Mucosa of stomach (tissue), 1 donor: ENCODE measurements around the gene VHLL.

Experiments used
- H3K27me3 ChIP-seq: one replicate; pipeline ENCODE4 v1.7.0; 2013; ENCODE audit warnings: mild to moderate bottlenecking, low read length; ENCODE audit not compliant: control insufficient read depth, insufficient read depth
- H3K36me3 ChIP-seq: one replicate; pipeline ENCODE4 v1.7.0; 2013; ENCODE audit warnings: low read length; ENCODE audit not compliant: control insufficient read depth, insufficient read depth
- H3K4me1 ChIP-seq: one replicate; pipeline ENCODE4 v1.7.0; 2013; ENCODE audit warnings: mild to moderate bottlenecking, low read length; ENCODE audit not compliant: control insufficient read depth, insufficient read depth
- H3K4me3 ChIP-seq: one replicate; pipeline ENCODE4 v1.7.0; 2013; ENCODE audit warnings: low read length
- H3K9ac ChIP-seq: one replicate; pipeline ENCODE4 v1.7.0; 2013; ENCODE audit warnings: mild to moderate bottlenecking, low read length, moderate library complexity
- H3K9me3 ChIP-seq: one replicate; pipeline ENCODE4 v1.7.0; 2013; ENCODE audit warnings: mild to moderate bottlenecking, low read length, moderate library complexity; ENCODE audit not compliant: control insufficient read depth
- donor health status: Pancreatic carcinoma.

Gene VHLL

DNA sequence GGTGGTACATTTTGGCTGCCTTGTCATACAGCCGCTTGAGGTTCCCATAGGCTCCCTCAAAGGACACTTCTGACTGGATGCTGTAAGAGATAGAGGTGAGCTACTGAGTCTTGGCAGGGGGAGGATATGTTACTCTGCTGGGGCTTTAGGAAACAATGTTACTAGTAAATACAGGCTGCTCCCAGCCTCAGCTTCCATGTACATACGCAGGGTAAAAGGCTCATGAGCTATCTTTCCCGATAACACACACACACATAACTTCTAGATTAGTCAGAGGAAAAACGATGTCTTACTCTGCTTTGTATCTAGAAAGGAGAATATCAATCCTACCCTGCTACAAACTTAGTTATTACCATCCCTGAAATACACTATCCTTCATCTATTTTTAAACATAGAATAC, 30.8 kb downstream of the VHLL start:
- Histone ChIP-seq H3K4me3 (no peak overlapping the region), H3K36me3 (peaks cover 29% of the 10 kb centered on the region), H3K4me1 (no peaks in the 10 kb centered on the region)

DNA sequence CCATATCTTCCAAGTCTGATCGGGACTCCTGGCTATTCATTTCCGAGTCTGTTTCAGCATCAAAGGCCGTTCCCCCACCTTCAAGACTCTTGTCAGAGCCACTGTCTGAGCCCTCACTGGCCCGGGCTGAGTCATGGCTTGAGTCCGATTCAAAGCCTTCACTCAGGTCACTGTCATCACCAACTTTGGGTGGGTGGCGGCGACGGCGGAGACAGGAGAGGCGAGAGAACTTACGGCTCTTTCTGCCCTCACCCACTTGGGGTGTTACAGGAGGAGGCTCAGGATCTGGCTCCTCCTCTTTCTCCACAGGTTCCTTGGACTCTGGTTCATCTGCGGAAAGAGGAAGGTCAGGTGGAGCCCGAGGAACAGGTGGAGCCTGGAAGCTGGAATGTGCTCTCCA, 33.1 kb downstream of the VHLL start:
- Histone ChIP-seq H3K9ac (no peak overlapping the region), H3K9me3 (no peaks in the 10 kb centered on the region), H3K36me3 (peaks cover 38% of the 10 kb centered on the region), H3K4me1 (no peaks in the 10 kb centered on the region), H3K27me3 (no peaks in the 10 kb centered on the region), H3K4me3 (no peak overlapping the region)

More for the DNA sequence above, 30.8 kb downstream of the VHLL start:
- Histone ChIP-seq H3K9ac (no peak overlapping the region), H3K27me3 (no peaks in the 10 kb centered on the region), H3K9me3 (no peaks in the 10 kb centered on the region)

DNA sequence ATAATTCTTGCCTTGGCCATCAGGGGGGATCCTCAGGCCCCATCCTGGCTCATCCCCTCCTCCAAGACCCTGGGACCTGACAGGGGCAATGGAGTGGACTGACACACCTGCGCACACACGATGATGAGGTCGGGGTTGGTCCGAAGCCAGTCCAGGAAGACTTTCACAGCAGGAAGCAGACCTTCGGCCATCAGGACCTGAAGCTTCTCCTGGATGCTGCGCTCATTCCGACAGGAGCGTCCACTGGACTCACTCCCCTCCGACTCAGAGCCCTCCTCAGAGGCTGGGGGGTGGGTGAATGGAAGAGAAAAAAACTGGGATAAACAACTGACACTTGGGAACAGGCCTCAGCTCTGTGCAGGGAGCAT, 35.8 kb downstream of the VHLL start:
- H3K27me3 ChIP-seq: no peaks in the 10 kb centered on the region
- no peak overlapping the region for H3K4me3 ChIP-seq
- no peak overlapping the region for H3K9ac ChIP-seq
- H3K36me3 ChIP-seq: peaks cover 62% of the 10 kb centered on the region
- no peaks in the 10 kb centered on the region for H3K4me1 ChIP-seq
- H3K9me3 ChIP-seq: no peaks in the 10 kb centered on the region

DNA sequence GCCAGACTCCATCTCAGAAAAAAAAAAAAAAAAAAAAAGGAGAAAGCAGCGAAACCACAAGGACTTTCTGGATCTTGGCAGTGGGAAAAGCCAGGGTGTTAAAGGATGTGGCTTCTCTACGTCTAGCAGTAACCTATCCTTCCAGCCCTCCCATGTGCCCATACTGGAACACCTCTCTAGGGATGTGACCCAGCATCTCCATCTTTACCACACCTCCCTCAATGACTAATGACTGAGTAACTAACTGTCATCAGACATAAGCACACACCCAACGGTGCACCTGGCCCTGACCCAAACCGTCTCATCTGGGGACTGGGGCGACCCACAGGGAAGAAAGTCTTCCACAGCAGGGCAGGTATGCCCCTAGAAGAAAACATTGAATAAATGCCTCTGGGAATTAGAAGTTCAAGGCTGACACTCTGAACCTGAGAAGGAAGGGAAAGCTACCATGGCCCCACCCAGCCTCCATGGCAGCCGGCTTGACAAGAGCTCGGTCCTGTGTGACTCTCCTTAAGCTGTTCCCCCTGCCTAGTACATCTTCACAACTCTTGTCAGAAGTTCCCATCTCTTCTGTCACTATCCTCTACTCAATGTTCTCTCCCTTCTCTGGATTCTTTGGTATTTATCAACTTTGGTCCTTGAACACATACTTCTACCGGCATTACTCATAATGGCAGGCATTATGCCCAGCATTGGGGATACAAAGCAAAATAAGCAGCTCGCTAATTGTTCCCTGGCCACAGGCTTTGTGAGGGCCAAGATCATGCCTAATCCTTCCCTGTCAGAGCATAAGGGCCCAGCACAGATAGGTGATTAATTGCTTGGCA, 36.4 kb downstream of the VHLL start:
- no peaks in the 10 kb centered on the region for H3K27me3 ChIP-seq
- H3K36me3 ChIP-seq: peaks cover 56% of the 10 kb centered on the region
- H3K4me3 ChIP-seq: no peak overlapping the region
- no peaks in the 10 kb centered on the region for H3K4me1 ChIP-seq
- H3K9ac ChIP-seq: no peak overlapping the region
- no peaks in the 10 kb centered on the region for H3K9me3 ChIP-seq

DNA sequence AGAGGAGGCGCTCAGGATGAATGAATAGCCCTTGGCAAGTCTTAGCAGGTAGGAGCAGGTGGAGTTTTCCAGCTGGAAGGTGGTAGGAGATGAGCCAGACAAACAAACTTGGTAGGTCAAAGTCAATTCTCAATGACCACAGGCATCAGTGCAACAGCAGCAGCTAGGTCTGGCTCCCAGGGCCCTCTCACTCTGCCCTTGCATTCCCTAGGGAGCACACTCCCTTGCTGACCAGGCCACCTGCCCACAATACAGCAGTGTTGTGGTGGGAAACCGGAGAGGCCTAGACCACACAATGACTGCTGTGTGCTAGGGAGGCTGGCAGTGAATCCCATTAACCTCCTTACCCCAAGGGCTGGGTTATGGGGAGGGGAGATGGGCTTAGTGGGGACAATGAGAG, 38.2 kb downstream of the VHLL start:
- Histone ChIP-seq H3K4me3 (no peak overlapping the region), H3K27me3 (no peaks in the 10 kb centered on the region), H3K4me1 (no peaks in the 10 kb centered on the region), H3K36me3 (peaks cover 43% of the 10 kb centered on the region), H3K9me3 (no peaks in the 10 kb centered on the region), H3K9ac (no peak overlapping the region)

DNA sequence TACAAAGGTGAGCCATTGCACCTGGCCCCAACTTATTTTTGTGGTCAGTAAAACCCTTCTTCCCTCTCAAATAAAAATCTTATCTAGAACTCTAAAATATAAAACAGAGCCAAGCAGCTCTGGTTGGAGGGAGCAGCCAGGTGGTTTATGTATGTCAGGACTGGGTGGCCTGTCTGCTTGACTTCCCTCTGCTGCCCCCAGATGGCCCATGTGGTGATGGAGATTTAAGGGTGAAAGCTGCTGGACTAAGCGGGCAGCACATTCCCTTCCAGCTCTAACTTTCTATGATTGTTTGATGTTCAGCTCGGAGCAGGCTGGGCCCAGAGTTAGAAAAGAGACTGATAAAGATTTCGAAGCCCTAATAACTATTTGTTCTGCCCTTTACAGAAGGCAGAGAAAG, 39.3 kb downstream of the VHLL start:
- peaks cover 40% of the 10 kb centered on the region for H3K36me3 ChIP-seq
- no peaks in the 10 kb centered on the region for H3K9me3 ChIP-seq
- H3K4me1 ChIP-seq: no peaks in the 10 kb centered on the region
- no peak overlapping the region for H3K4me3 ChIP-seq
- no peaks in the 10 kb centered on the region for H3K27me3 ChIP-seq
- H3K9ac ChIP-seq: no peak overlapping the region

DNA sequence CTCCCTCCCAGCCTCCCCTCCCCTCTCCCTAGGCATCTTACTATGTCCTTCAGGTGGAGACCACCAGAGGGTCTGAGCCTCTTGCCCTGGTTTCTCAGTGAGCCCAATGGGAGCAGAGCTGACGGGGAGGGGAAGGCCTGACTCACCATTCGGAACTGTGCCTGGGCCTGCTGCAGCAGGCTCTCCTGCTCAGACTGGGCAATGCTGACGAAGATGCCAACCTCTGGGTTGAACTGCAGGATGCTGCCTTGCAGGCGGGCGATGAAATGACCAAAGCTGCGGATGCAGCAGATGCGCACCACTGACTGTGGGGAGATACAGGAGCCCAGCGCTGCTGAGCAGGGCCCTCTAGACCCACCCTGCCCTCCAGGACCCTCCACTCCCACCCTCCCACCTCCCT, 40.2 kb downstream of the VHLL start:
- H3K9me3 ChIP-seq: no peaks in the 10 kb centered on the region
- no peaks in the 10 kb centered on the region for H3K27me3 ChIP-seq
- no peak overlapping the region for H3K9ac ChIP-seq
- H3K4me3 ChIP-seq: no peak overlapping the region
- no peaks in the 10 kb centered on the region for H3K4me1 ChIP-seq
- H3K36me3 ChIP-seq: peaks cover 46% of the 10 kb centered on the region

DNA sequence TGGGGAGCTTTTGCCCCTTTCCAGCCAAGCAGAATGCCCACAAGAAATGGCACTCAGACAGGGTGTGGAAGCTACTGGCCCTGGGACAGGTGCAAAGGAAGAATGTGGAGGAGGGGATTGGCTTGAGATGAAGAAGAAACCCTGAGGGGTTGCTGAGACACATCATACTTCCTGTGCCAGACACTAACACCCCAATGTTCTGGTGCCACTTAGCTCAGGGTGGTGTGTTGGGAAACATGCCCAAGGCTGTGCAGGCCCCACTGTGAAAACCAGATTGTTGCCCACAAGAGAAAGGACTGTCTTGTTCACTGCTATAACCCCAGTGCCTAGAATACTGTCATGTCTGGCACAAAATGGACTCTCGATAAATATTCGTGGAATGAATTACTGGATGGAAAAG, 41.4 kb downstream of the VHLL start:
- H3K9me3 ChIP-seq: no peaks in the 10 kb centered on the region
- no peak overlapping the region for H3K4me3 ChIP-seq
- H3K36me3 ChIP-seq: peaks cover 39% of the 10 kb centered on the region
- no peaks in the 10 kb centered on the region for H3K4me1 ChIP-seq
- no peaks in the 10 kb centered on the region for H3K27me3 ChIP-seq
- no peak overlapping the region for H3K9ac ChIP-seq

DNA sequence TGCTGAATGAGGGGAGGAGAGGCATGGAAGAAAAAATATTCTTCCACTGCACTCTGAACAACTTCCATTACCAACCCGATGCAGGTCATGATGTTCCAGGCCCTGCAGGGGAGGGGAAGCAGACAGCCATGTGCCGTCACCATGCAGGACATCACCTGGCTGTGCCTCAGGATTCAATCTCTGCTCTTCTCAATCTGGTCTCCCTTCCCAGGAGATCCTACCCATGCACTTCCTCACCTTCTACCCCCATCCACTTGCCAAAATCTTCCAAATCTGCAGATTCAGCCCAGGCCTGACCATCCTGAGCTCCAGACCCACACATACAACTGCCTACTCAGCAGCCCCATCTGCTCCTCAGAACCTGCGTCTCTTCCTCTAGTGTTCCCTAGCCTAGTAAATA, 45.5 kb downstream of the VHLL start:
- Histone ChIP-seq H3K4me1 (no peaks in the 10 kb centered on the region), H3K4me3 (no peak overlapping the region), H3K36me3 (peaks cover 34% of the 10 kb centered on the region), H3K9me3 (no peaks in the 10 kb centered on the region), H3K27me3 (no peaks in the 10 kb centered on the region), H3K9ac (no peak overlapping the region)

DNA sequence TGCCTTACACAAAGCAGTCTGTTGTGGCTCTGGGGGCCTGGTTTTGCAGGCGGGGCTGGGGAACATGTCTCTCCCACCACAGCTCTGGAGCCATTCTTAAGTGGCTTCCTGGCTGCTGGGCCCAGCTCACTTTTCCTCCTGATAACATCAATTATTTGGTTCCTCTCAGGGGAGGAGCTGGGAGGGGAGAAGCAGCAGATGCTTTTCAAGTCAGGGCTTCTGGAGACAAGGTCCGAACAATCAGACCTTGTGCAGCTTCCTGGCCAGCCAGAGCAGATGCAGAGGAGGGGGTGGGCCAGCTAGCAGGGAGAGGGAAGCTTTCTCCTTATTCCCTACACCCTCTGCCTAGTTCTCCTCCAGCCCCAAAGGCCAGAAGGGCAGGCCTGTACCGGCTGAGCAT, 47.6 kb downstream of the VHLL start:
- H3K4me1 ChIP-seq: peaks cover 16% of the 10 kb centered on the region
- no peaks in the 10 kb centered on the region for H3K9me3 ChIP-seq
- peaks cover 33% of the 10 kb centered on the region for H3K36me3 ChIP-seq
- no peak overlapping the region for H3K9ac ChIP-seq
- peaks cover 9% of the 10 kb centered on the region for H3K27me3 ChIP-seq
- no peak overlapping the region for H3K4me3 ChIP-seq

DNA sequence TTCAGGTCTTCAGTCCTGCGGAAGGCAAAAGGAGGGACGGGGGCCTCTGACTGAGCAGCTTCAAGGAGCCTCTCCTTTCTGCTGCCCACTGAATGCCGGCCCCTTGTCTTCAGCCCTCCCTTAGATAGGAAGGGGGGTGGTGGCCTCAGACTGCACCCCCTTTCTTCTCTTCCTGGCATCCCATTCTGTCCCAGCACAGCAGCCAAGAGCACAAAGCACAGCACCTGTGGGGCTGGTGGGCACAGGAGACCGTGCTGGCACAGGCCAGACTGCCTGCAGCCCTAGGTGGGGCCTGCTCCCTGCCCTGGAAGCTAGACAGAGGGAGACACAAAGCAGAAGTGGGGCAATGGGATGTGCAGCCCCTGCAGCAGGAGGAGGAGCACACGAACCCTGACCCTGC, 49.5 kb downstream of the VHLL start:
- no peaks in the 10 kb centered on the region for H3K9me3 ChIP-seq
- peaks cover 33% of the 10 kb centered on the region for H3K36me3 ChIP-seq
- H3K4me1 ChIP-seq: peaks cover 32% of the 10 kb centered on the region
- no peak overlapping the region for H3K9ac ChIP-seq
- H3K4me3 ChIP-seq: no peak overlapping the region
- H3K27me3 ChIP-seq: peaks cover 26% of the 10 kb centered on the region
